Measurements from ENCODE around the gene IGF2BP1. TPM values are rescaled to one million over a fixed set of nuclear protein-coding genes. Genes with fewer than 3 reads are reported as not detected.

Gene IGF2BP1
- total RNA-seq, result not detected

- DNase-seq, result no peak
Measured at GRCh38 chr17:48997103-48997826, at the start of gene IGF2BP1. TSS of gene IGF2BP1 (plus strand) at chr17:48997385. CDS start at chr17:48997746, 361 bp downstream.

GRCh38 chr17:48951572-48951971, 45.6 kb upstream of the IGF2BP1 start:
- DNase-seq, result no peak

- DNase-seq, result no peak
Measured at GRCh38 chr17:48952904-48953303, 44.3 kb upstream of the IGF2BP1 start.

GRCh38 chr17:48954300-48954755, 42.9 kb upstream of the IGF2BP1 start:
- no peak for DNase-seq

GRCh38 chr17:48960834-48961515, 36.2 kb upstream of the IGF2BP1 start:
- DNase-seq, result no peak

GRCh38 chr17:48961516-48962233, 35.5 kb upstream of the IGF2BP1 start:
- no peak for DNase-seq

GRCh38 chr17:48970224-48970623, 27.0 kb upstream of the IGF2BP1 start:
- no peak for DNase-seq

GRCh38 chr17:48970865-48971687, 26.1 kb upstream of the IGF2BP1 start:
- DNase-seq, result no peak

- DNase-seq, result no peak
Measured at GRCh38 chr17:48972749-48973097, 24.5 kb upstream of the IGF2BP1 start.

GRCh38 chr17:48973806-48974205, 23.4 kb upstream of the IGF2BP1 start:
- no peak for DNase-seq

- no peak for DNase-seq
Measured at GRCh38 chr17:48981927-48982539, 15.2 kb upstream of the IGF2BP1 start.

- no peak for DNase-seq
Measured at GRCh38 chr17:48985436-48986245, 11.5 kb upstream of the IGF2BP1 start.

- no peak for DNase-seq
Measured at GRCh38 chr17:48989100-48989499, 8.1 kb upstream of the IGF2BP1 start.

GRCh38 chr17:48990882-48991357, 6.3 kb upstream of the IGF2BP1 start:
- no peak for DNase-seq

GRCh38 chr17:48992444-48992843, 4.7 kb upstream of the IGF2BP1 start:
- DNase-seq, result no peak

GRCh38 chr17:48993305-48993704, 3.9 kb upstream of the IGF2BP1 start:
- no peak for DNase-seq

GRCh38 chr17:48993951-48994350, 3.2 kb upstream of the IGF2BP1 start:
- no peak for DNase-seq

- DNase-seq, result no peak
Measured at GRCh38 chr17:48994549-48995303, 2.5 kb upstream of the IGF2BP1 start.

GRCh38 chr17:48995304-48995973, 1.7 kb upstream of the IGF2BP1 start:
- no peak for DNase-seq

Data from effector CD4-positive, alpha-beta T cell (primary cell).